GM13977 (cell line): ENCODE results near the gene FCAMR.
A peak's percentile ranks its signal among the peaks of the same experiment; 100 is the strongest.

ENCODE experiments used
- DNase-seq: peaks from one replicate; pipeline ENCODE4 v3.0.0; 2012; ENCODE audit warnings: low spot score
- in situ Hi-C: fragments of 300-500 bp; cut with MboI; formaldehyde crosslinking; loops from one replicate; pipeline ENCODE4 v1.12.0; 2022; ENCODE audit warnings: low sequenced_read_pairs, low pct_unique_long_range_greater_than_20kb, mixed read lengths, inconsistent platforms; ENCODE audit not compliant: unreplicated experiment
- TF ChIP-seq, protein P1 (sequence below): IDR thresholded peaks from 2 replicates; pipeline ENCODE4 v1.5.1; 2012; ENCODE audit warnings: mild to moderate bottlenecking, control low read depth; ENCODE audit not compliant: insufficient read depth; ENCODE audit errors: extremely low read depth, missing control alignments

The FCAMR gene

DNA sequence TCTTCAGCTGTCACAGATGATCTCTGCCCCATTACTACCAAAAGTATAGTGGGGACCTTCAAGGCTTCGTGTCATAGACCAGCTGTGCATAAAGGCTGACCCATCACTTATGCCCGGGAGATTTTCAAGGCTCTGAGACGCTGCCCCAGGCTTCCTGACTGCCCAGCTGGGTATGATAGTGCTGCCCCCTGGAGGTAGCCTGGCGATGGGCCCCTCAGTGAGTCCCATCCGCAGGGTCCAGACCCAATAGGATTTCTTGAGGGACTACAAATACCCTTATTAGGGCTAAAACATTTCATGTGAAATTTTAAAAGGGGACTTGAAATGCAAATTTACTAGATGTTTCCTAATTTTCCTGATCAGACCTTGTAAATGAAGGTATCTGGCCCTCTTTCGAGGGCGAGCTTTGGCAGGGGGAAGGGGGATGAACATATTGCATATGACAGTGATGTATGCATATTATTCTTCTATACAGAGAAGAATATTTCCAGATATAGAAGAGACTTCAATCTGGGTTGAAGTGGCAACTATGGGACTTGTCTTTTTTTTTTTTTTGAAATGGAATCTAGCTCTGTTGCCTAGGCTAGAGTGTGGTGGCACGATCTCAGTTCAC lies 36.8 kb downstream of the FCAMR start:
- in situ Hi-C loops = no loop called here
- TF ChIP-seq, protein P1, sequence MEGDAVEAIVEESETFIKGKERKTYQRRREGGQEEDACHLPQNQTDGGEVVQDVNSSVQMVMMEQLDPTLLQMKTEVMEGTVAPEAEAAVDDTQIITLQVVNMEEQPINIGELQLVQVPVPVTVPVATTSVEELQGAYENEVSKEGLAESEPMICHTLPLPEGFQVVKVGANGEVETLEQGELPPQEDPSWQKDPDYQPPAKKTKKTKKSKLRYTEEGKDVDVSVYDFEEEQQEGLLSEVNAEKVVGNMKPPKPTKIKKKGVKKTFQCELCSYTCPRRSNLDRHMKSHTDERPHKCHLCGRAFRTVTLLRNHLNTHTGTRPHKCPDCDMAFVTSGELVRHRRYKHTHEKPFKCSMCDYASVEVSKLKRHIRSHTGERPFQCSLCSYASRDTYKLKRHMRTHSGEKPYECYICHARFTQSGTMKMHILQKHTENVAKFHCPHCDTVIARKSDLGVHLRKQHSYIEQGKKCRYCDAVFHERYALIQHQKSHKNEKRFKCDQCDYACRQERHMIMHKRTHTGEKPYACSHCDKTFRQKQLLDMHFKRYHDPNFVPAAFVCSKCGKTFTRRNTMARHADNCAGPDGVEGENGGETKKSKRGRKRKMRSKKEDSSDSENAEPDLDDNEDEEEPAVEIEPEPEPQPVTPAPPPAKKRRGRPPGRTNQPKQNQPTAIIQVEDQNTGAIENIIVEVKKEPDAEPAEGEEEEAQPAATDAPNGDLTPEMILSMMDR = peak; percentile 91
- DNase-seq = peak; percentile 70

DNA sequence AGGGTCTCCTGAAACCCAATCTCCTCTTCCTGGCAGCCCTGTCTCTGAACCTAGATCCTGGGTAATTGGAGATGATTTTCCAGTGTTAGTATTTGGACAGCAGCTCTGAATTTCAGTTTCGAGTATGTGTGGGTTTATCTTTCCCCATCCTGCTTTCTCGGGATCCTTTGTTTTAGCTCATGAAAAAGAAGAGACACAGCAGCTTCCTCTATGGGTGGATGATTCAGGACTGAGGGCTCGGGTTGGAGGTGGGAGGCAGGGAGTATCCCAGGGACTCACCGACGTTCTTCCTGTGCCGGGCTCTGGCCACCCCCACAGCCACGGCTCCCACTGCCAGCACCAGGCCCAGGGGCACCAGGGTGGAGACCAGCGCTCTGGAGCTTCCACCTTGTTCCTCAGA lies 38.1 kb downstream of the FCAMR start:
- DNase-seq = no peak
- in situ Hi-C loops = no loop called here

DNA sequence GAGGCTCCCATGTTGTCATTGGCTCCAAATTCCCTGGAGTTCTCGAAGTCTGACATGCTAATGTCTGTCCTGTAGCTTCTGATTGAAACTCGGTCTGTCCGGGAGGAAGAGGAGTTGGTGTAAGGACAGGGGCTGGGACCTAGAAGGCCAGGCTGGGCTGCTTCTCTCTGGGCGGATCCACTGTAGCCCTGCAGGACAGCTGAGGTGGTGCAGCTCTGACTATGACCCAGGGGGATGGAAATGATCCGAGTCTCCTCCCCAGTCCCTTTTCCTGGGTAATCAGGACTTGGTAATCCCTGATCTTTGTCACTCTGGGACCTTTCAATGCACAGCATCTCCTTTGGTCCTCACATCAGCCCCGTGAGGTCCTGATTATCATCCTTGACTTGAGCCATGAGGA lies 38.6 kb downstream of the FCAMR start:
- TF ChIP-seq, protein P1 = peak; percentile 4
- in situ Hi-C loops = no loop called here
- DNase-seq = no peak

More for the DNA sequence above, 38.1 kb downstream of the FCAMR start:
- TF ChIP-seq, protein P1 = no peak

DNA sequence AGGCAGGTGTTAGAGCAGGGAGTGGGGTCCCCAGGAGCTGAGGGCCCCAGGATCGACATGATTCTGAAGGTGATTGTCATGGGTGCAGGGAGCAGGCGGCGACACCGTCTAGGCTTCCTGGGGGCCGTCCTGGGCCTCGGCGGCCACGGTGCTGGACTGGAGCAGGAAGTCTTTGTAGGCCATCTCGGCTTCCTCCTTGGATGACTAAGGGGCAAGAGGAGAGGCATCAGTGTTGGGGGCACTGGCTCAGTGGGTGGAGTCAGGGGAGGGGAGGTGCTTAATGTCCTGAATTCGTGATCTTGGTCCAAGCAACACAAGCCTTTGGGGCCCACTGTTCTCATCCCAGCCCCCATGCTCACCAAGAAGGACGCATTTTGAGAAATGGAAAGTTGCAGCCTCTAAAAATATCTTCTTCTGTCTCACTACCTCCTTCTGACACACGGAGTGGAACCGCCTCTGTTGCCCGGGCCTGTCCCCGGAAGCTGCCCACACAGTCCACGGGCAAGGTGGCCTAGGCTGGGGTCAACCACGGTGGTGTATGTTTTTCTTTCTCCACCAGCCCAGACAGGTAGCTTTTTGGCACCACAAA lies 40.0 kb downstream of the FCAMR start:
- in situ Hi-C loops = no loop called here
- peak; percentile 81 for DNase-seq

DNA sequence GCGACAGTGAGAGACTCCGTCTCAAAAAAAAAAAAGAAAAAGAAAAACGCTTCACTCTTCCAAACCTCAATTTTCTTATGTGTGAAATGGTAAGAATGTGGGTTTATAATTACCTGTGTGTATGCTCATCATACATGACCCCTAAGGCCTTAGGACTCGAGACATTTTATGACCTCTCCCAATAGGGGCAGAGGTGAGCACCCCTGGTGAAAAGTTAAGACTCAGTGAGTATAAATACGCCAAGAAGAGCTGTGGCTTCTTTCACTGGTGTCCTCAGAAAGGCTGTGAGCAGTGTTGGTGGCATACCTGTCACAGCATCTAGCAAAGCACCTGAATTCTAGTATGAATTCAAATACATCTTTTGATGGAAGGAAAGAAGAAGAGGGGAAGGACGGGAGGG lies 40.7 kb downstream of the FCAMR start:
- in situ Hi-C loops = no loop called here
- TF ChIP-seq, protein P1 = peak; percentile 27
- no peak for DNase-seq

More for the DNA sequence above, 40.0 kb downstream of the FCAMR start:
- TF ChIP-seq, protein P1 = no peak

DNA sequence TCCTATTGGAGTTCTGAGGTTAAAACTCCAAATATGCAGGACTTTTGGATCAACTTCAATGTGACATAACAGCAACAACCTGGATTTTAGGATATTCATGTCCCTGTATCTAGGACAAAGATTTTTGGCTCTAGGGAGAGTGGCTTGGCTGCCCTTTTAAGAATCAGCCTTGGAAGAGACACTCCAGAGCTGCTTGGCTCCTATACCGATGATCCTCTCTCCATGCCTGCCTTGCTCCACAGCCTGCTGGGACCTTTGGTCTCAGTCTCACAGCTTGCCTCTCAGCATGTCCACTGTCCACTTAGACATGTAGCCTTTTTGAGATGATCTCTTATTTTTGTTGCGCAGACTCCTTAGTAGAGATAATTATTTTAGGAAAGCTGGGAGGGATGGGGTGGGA lies 44.0 kb downstream of the FCAMR start:
- TF ChIP-seq, protein P1 = no peak

More for the DNA sequence above, 44.0 kb downstream of the FCAMR start:
- no peak for DNase-seq
- in situ Hi-C loops = no loop called here
